ENCODE results near the gene DIS3L2. TPM values are rescaled to one million over a fixed set of nuclear protein-coding genes. Genes with fewer than 3 reads are reported as not detected.
A peak's percentile ranks its signal among the peaks of the same experiment; 100 is the strongest.

The DIS3L2 gene
- total and polyA plus RNA-seq, 3 experiments from 2014 or later, result 16.4 to 29.5 (median 28.6) TPM

- DNase-seq, result no peak
- no peak overlapping the region for H3K4me3 Mint-ChIP-seq
- H3K27me3 Mint-ChIP-seq, result no peaks in the 10 kb centered on the region
- H3K9me3 Mint-ChIP-seq, result no peaks in the 10 kb centered on the region
- H3K4me1 Mint-ChIP-seq, result peaks cover 0 to 5% (median 3%) of the 10 kb centered on the region in 3 donors
- H3K36me3 ChIP-seq (ENCODE audit: insufficient read depth, low read length), result peaks cover 5% of the 10 kb centered on the region
- H3K36me3 Mint-ChIP-seq, result peaks cover 12 to 53% (median 22%) of the 10 kb centered on the region in 3 donors
- ChIA-PET CTCF (no interaction called here), POLR2A (no interaction called here)
- no peaks in the 10 kb centered on the region for H3K27me3 ChIP-seq (ENCODE audit: insufficient read depth, low read length, poor library complexity, severe bottlenecking)
- H3K27ac Mint-ChIP-seq, result no peak overlapping the region
- H3K4me1 ChIP-seq (ENCODE audit: insufficient read depth, low read length), result no peaks in the 10 kb centered on the region
- no peak overlapping the region for H3K27ac ChIP-seq (ENCODE audit: low read depth, low read length)
- H3K9me3 ChIP-seq (ENCODE audit: low read length), result no peaks in the 10 kb centered on the region
- H3K4me3 ChIP-seq (ENCODE audit: low read length), result no peak overlapping the region
Observed at GRCh38 chr2:232129483-232129882, 168.0 kb downstream of the DIS3L2 start.

- Mint-ChIP-seq H3K4me1 (peaks cover 0 to 10% (median 4%) of the 10 kb centered on the region in 3 donors), H3K27me3 (no peaks in the 10 kb centered on the region), H3K4me3 (no peak overlapping the region), H3K9me3 (no peaks in the 10 kb centered on the region), H3K27ac (no peak overlapping the region), H3K36me3 (peaks cover 12 to 52% (median 19%) of the 10 kb centered on the region in 3 donors)
- Histone ChIP-seq H3K9me3 (ENCODE audit: low read length) (no peaks in the 10 kb centered on the region), H3K36me3 (ENCODE audit: insufficient read depth, low read length) (peaks cover 5% of the 10 kb centered on the region), H3K4me1 (ENCODE audit: insufficient read depth, low read length) (peaks cover 1% of the 10 kb centered on the region), H3K4me3 (ENCODE audit: low read length) (no peak overlapping the region), H3K27ac (ENCODE audit: low read depth, low read length) (no peak overlapping the region), H3K27me3 (ENCODE audit: insufficient read depth, low read length, poor library complexity, severe bottlenecking) (no peaks in the 10 kb centered on the region)
- ChIA-PET POLR2A (no interaction called here), CTCF (no interaction called here)
- DNase-seq, result no peak
Observed at GRCh38 chr2:232132181-232132580, 170.7 kb downstream of the DIS3L2 start.

- Histone ChIP-seq H3K36me3 (ENCODE audit: insufficient read depth, low read length) (peaks cover 5% of the 10 kb centered on the region), H3K9me3 (ENCODE audit: low read length) (no peaks in the 10 kb centered on the region), H3K4me1 (ENCODE audit: insufficient read depth, low read length) (peaks cover 8% of the 10 kb centered on the region), H3K27ac (ENCODE audit: low read depth, low read length) (no peak overlapping the region), H3K27me3 (ENCODE audit: insufficient read depth, low read length, poor library complexity, severe bottlenecking) (no peaks in the 10 kb centered on the region), H3K4me3 (ENCODE audit: low read length) (no peak overlapping the region)
- peaks cover 12 to 51% (median 17%) of the 10 kb centered on the region in 3 donors for H3K36me3 Mint-ChIP-seq
- ChIA-PET POLR2A (no interaction called here), CTCF (no interaction called here)
- H3K4me3 Mint-ChIP-seq, result no peak overlapping the region
- H3K9me3 Mint-ChIP-seq, result no peaks in the 10 kb centered on the region
- H3K27me3 Mint-ChIP-seq, result no peaks in the 10 kb centered on the region
- no peak overlapping the region for H3K27ac Mint-ChIP-seq
- DNase-seq, result no peak
- peaks cover 4 to 10% (median 5%) of the 10 kb centered on the region in 3 donors for H3K4me1 Mint-ChIP-seq
Observed at GRCh38 chr2:232133078-232133477, 171.6 kb downstream of the DIS3L2 start.

GRCh38 chr2:232134939-232135338 is 173.4 kb downstream of the DIS3L2 start:
- Histone ChIP-seq H3K27me3 (ENCODE audit: insufficient read depth, low read length, poor library complexity, severe bottlenecking) (no peaks in the 10 kb centered on the region), H3K36me3 (ENCODE audit: insufficient read depth, low read length) (peaks cover 5% of the 10 kb centered on the region), H3K4me1 (ENCODE audit: insufficient read depth, low read length) (peaks cover 22% of the 10 kb centered on the region), H3K9me3 (ENCODE audit: low read length) (no peaks in the 10 kb centered on the region), H3K4me3 (ENCODE audit: low read length) (no peak overlapping the region), H3K27ac (ENCODE audit: low read depth, low read length) (no peak overlapping the region)
- Mint-ChIP-seq H3K27me3 (no peaks in the 10 kb centered on the region), H3K9me3 (no peaks in the 10 kb centered on the region), H3K36me3 (peaks cover 12 to 51% (median 17%) of the 10 kb centered on the region in 3 donors), H3K27ac (peak overlapping the region in 5 of 8 donors; percentile 12 to 58 (median 27)), H3K4me3 (no peak overlapping the region), H3K4me1 (peaks cover 17 to 23% (median 19%) of the 10 kb centered on the region in 3 donors)
- DNase-seq, result no peak
- ChIA-PET CTCF (interaction anchor here (1.1 kb wide), 1 partner anchor 229 kb away, joined by 3 read pairs; no protein-coding TSS in a partner anchor), POLR2A (no interaction called here)

GRCh38 chr2:232137356-232138147 is 176.0 kb downstream of the DIS3L2 start:
- no peak overlapping the region for H3K27ac ChIP-seq (ENCODE audit: low read depth, low read length)
- Mint-ChIP-seq H3K27me3 (peaks cover 0 to 2% of the 10 kb centered on the region in 2 donors), H3K36me3 (peaks cover 1 to 37% (median 3%) of the 10 kb centered on the region in 3 donors), H3K4me3 (no peak overlapping the region), H3K27ac (peak overlapping the region in 3 of 8 donors; percentile 5 to 59 (median 38)), H3K4me1 (peaks cover 17 to 23% (median 19%) of the 10 kb centered on the region in 3 donors), H3K9me3 (no peaks in the 10 kb centered on the region)
- H3K4me1 ChIP-seq (ENCODE audit: insufficient read depth, low read length), result peaks cover 22% of the 10 kb centered on the region
- no peaks in the 10 kb centered on the region for H3K27me3 ChIP-seq (ENCODE audit: insufficient read depth, low read length, poor library complexity, severe bottlenecking)
- no peaks in the 10 kb centered on the region for H3K9me3 ChIP-seq (ENCODE audit: low read length)
- H3K36me3 ChIP-seq (ENCODE audit: insufficient read depth, low read length), result no peaks in the 10 kb centered on the region
- CTCF ChIA-PET, result no interaction called here
- POLR2A ChIA-PET, result no interaction called here
- no peak for DNase-seq
- no peak overlapping the region for H3K4me3 ChIP-seq (ENCODE audit: low read length)

GRCh38 chr2:232138441-232138840 is 176.9 kb downstream of the DIS3L2 start:
- CTCF ChIA-PET, result no interaction called here

GRCh38 chr2:232139171-232139594 is 177.7 kb downstream of the DIS3L2 start:
- peaks cover 22% of the 10 kb centered on the region for H3K4me1 ChIP-seq (ENCODE audit: insufficient read depth, low read length)
- no peaks in the 10 kb centered on the region for H3K9me3 ChIP-seq (ENCODE audit: low read length)
- no peaks in the 10 kb centered on the region for H3K36me3 ChIP-seq (ENCODE audit: insufficient read depth, low read length)
- Mint-ChIP-seq H3K27me3 (peaks cover 0 to 2% of the 10 kb centered on the region in 2 donors), H3K9me3 (no peaks in the 10 kb centered on the region), H3K4me1 (peaks cover 15 to 23% (median 19%) of the 10 kb centered on the region in 3 donors), H3K27ac (peak overlapping the region in 4 of 8 donors; percentile 19 to 59 (median 46)), H3K36me3 (peaks cover 0 to 25% (median 3%) of the 10 kb centered on the region in 3 donors), H3K4me3 (no peak overlapping the region)
- no peak overlapping the region for H3K4me3 ChIP-seq (ENCODE audit: low read length)
- CTCF ChIA-PET, result no interaction called here
- POLR2A ChIA-PET, result no interaction called here
- H3K27me3 ChIP-seq (ENCODE audit: insufficient read depth, low read length, poor library complexity, severe bottlenecking), result no peaks in the 10 kb centered on the region
- H3K27ac ChIP-seq (ENCODE audit: low read depth, low read length), result no peak overlapping the region
- peak in 1 of 5 donors; percentile 31 for DNase-seq

More at GRCh38 chr2:232138441-232138840, 176.9 kb downstream of the DIS3L2 start:
- Mint-ChIP-seq H3K4me3 (no peak overlapping the region), H3K9me3 (no peaks in the 10 kb centered on the region), H3K27me3 (peaks cover 0 to 2% of the 10 kb centered on the region in 2 donors), H3K4me1 (peaks cover 17 to 23% (median 19%) of the 10 kb centered on the region in 3 donors), H3K36me3 (peaks cover 0 to 28% (median 3%) of the 10 kb centered on the region in 3 donors), H3K27ac (peak overlapping the region in 1 of 8 donors; percentile 22)
- H3K4me3 ChIP-seq (ENCODE audit: low read length), result no peak overlapping the region
- no peaks in the 10 kb centered on the region for H3K36me3 ChIP-seq (ENCODE audit: insufficient read depth, low read length)
- H3K9me3 ChIP-seq (ENCODE audit: low read length), result no peaks in the 10 kb centered on the region
- H3K27ac ChIP-seq (ENCODE audit: low read depth, low read length), result no peak overlapping the region
- H3K27me3 ChIP-seq (ENCODE audit: insufficient read depth, low read length, poor library complexity, severe bottlenecking), result no peaks in the 10 kb centered on the region
- DNase-seq, result no peak
- POLR2A ChIA-PET, result no interaction called here
- peaks cover 22% of the 10 kb centered on the region for H3K4me1 ChIP-seq (ENCODE audit: insufficient read depth, low read length)

- CTCF ChIA-PET, result interaction anchor here (1.3 kb wide), 1 partner anchor 14 kb away, joined by 3 read pairs; no protein-coding TSS in a partner anchor
- no peaks in the 10 kb centered on the region for H3K36me3 ChIP-seq (ENCODE audit: insufficient read depth, low read length)
- H3K4me3 ChIP-seq (ENCODE audit: low read length), result no peak overlapping the region
- peaks cover 22% of the 10 kb centered on the region for H3K4me1 ChIP-seq (ENCODE audit: insufficient read depth, low read length)
- no peak for DNase-seq
- Mint-ChIP-seq H3K4me3 (no peak overlapping the region), H3K36me3 (peaks cover 0 to 27% (median 7%) of the 10 kb centered on the region in 3 donors), H3K9me3 (no peaks in the 10 kb centered on the region), H3K27me3 (peaks cover 0 to 2% of the 10 kb centered on the region in 2 donors), H3K27ac (peak overlapping the region in 2 of 8 donors; percentile 18 to 47), H3K4me1 (peaks cover 15 to 20% (median 19%) of the 10 kb centered on the region in 3 donors)
- no peak overlapping the region for H3K27ac ChIP-seq (ENCODE audit: low read depth, low read length)
- H3K27me3 ChIP-seq (ENCODE audit: insufficient read depth, low read length, poor library complexity, severe bottlenecking), result no peaks in the 10 kb centered on the region
- no peaks in the 10 kb centered on the region for H3K9me3 ChIP-seq (ENCODE audit: low read length)
- POLR2A ChIA-PET, result no interaction called here
Observed at GRCh38 chr2:232139786-232140562, 178.5 kb downstream of the DIS3L2 start.

Data from CD8-positive, alpha-beta memory T cell (primary cell).